Esophagus muscularis mucosa (tissue), 4 donors: ENCODE results near the gene RARB. TPM values are rescaled to one million over a fixed set of nuclear protein-coding genes. Genes with fewer than 3 reads are reported as not detected.
A peak's percentile ranks its signal among the peaks of the same experiment; 100 is the strongest.

Experiments
- DNase-seq: peaks from one replicate; pipeline ENCODE4 v3.0.0-alpha.2; 2017; ENCODE audit errors: extremely low spot score
- H3K27ac ChIP-seq, 4 donors: fragments of 200-600 bp; sonication (generic); replicated peaks in 1 of 4; 1 replicate in 3 of 4; 2 replicates in 1 of 4; pipeline ENCODE4 v1.5.1; 2016 to 2019; ENCODE audit warnings: mild to moderate bottlenecking in 1 of 4
- H3K27me3 ChIP-seq, 4 donors: fragments of 200-600 bp; sonication (generic); one replicate each; pipeline versions ENCODE4 v1.5.1 to v1.6.0; 2016 to 2019
- H3K36me3 ChIP-seq, 4 donors: fragments of 200-600 bp; sonication (generic); one replicate each; pipeline ENCODE4 v1.5.1; 2016 to 2019
- H3K4me1 ChIP-seq, 4 donors: fragments of 200-600 bp; sonication (generic); one replicate each; pipeline ENCODE4 v1.5.1; 2016 to 2019
- H3K4me3 ChIP-seq, 4 donors: fragments of 200-600 bp; sonication (generic); 1 replicate in 2 of 4; 2 replicates in 2 of 4; pipeline ENCODE4 v1.5.1; 2016 to 2019; ENCODE audit warnings: mild to moderate bottlenecking in 4 of 4, moderate library complexity in 1 of 4
- H3K9me3 ChIP-seq, 4 donors: fragments of 200-600 bp; sonication (generic); 1 replicate in 3 of 4; 2 replicates in 1 of 4; pipeline ENCODE4 v1.5.1; 2016 to 2019
- EP300 ChIP-seq: sonication (generic); formaldehyde crosslinking; IDR thresholded peaks from one replicate; pipeline ENCODE4 v1.6.1; 2017; ENCODE audit warnings: antibody characterized with exemption
- POLR2A ChIP-seq: fragments of 450-650 bp; IDR thresholded peaks from one replicate; pipeline ENCODE4 v1.6.1; 2017; ENCODE audit warnings: antibody characterized with exemption, moderate library complexity, mild to moderate bottlenecking, low read depth
- POLR2AphosphoS5 ChIP-seq, 2 donors: sonication (generic); formaldehyde crosslinking; IDR thresholded peaks; one replicate each; pipeline ENCODE4 v1.6.1; 2017; ENCODE audit warnings: antibody characterized with exemption in 2 of 2
- WGBS: methylation state at CpG from one replicate; pipeline ENCODE4 v1.1.5; 2018; 5-methylcytosine and 5-hydroxymethylcytosine counted together
- intact Hi-C: fragments of 100-400 bp; cut with DNase I; formaldehyde crosslinking; loops from one replicate; pipeline ENCODE4 v1.15.1; 2023
- total RNA-seq, 4 donors: library from RNA; depleted of rRNA; stranded (reverse); fragments of >200 nt; gene quantifications; one replicate each; pipeline versions ENCODE4 v1.1.0 to v1.2.1, GENCODE V29; 2016
- TF ChIP-seq, protein P1 (sequence below), 3 experiments: fragments of 200-600 bp in 2 of 3; fragments of 450-650 bp in 1 of 3; sonication (generic) in 2 of 3; IDR thresholded peaks; one replicate each; pipeline ENCODE4 v1.5.1; 2017 to 2019; ENCODE audit warnings: antibody characterized with exemption in 3 of 3, mild to moderate bottlenecking in 2 of 3, moderate library complexity in 1 of 3

Gene RARB
- total RNA-seq, 4 donors from 2014 or later: 29.2 to 51.9 (median 40.9) TPM

DNA sequence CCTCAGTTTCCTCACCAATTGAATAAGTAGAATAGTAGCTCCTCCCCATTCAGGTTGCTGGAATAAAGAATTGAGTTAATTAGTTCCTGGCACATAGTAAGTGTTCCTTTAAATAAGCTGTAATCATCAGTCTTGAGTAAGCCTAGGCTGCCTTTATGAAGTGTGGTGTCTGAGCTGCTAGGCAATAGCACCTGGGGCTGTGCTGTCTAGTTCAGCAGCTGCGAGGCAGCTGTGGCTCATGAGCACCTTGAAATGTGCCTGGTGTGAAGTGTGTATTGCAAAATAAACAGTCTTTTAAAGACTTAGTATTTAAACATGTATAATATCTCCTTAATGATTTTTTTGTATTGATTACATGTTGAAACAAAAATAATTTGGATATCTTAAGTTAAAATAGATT is 159.0 kb downstream of the RARB start:
- peak; percentile 34 for DNase-seq
- Histone ChIP-seq H3K4me3 (no peak overlapping the region), H3K9me3 (no peaks in the 10 kb centered on the region), H3K27ac (no peak overlapping the region), H3K4me1 (peaks cover 20 to 27% (median 21%) of the 10 kb centered on the region in 4 donors), H3K36me3 (peaks cover 7 to 37% (median 15%) of the 10 kb centered on the region in 4 donors), H3K27me3 (no peaks in the 10 kb centered on the region)
- intact Hi-C loops: no loop called here
- WGBS: 75% methylated on average over 1 of the region's 1 CpG
- no peak for TF ChIP-seq POLR2A
- no peak for TF ChIP-seq POLR2AphosphoS5 (IDR thresholded peaks at IDR 0.05)

DNA sequence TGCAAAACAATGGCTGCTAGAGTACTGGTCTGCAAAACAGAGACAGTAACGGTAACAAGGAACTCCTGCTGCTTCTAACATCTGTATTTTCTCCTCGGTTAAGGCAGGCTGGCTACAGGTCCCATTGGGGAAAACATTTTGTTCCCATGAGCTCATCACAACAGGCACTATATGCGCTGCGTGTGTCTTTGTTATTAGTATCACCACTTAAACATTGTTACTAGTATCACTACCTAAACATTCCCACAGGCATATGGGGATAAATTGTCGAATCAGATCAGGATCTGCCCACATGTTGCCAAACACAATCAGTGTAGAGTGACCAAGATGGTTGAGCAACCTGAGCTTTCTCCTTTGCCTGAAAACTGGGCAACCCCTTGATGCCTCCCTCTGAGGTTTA is 159.5 kb downstream of the RARB start:
- DNase-seq: no peak
- H3K27ac ChIP-seq: no peak overlapping the region
- H3K4me3 ChIP-seq: no peak overlapping the region
- 75% methylated on average over 5 of the region's 5 CpGs for WGBS
- no peaks in the 10 kb centered on the region for H3K27me3 ChIP-seq
- peaks cover 3 to 32% (median 10%) of the 10 kb centered on the region in 4 donors for H3K36me3 ChIP-seq
- H3K9me3 ChIP-seq: no peaks in the 10 kb centered on the region
- no peak for TF ChIP-seq POLR2AphosphoS5 (IDR thresholded peaks at IDR 0.05)
- TF ChIP-seq, protein P1, sequence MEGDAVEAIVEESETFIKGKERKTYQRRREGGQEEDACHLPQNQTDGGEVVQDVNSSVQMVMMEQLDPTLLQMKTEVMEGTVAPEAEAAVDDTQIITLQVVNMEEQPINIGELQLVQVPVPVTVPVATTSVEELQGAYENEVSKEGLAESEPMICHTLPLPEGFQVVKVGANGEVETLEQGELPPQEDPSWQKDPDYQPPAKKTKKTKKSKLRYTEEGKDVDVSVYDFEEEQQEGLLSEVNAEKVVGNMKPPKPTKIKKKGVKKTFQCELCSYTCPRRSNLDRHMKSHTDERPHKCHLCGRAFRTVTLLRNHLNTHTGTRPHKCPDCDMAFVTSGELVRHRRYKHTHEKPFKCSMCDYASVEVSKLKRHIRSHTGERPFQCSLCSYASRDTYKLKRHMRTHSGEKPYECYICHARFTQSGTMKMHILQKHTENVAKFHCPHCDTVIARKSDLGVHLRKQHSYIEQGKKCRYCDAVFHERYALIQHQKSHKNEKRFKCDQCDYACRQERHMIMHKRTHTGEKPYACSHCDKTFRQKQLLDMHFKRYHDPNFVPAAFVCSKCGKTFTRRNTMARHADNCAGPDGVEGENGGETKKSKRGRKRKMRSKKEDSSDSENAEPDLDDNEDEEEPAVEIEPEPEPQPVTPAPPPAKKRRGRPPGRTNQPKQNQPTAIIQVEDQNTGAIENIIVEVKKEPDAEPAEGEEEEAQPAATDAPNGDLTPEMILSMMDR (IDR thresholded peaks at IDR 0.05): no peak
- TF ChIP-seq POLR2A: no peak
- no peak for TF ChIP-seq EP300
- H3K4me1 ChIP-seq: peaks cover 23 to 31% (median 25%) of the 10 kb centered on the region in 4 donors
- intact Hi-C loops: no loop called here

DNA sequence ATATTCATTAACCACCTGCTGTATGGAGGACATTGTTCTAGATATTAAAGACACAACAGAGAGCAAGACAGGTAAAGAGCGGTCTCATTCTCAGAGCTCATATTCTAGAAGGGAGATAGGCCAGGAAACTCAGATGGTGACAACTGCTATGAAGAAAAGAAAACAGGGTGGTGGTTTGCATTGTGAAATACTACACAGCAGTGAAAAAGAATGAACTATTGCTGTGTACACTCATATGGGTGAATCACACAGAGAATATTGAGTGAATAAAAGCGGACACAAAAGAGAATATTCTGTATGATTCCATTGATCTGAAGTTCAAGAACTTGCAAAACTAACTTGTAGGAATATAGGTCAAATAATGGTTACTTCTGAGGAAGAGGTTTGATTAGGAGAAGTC is 159.9 kb downstream of the RARB start:
- Histone ChIP-seq H3K36me3 (peaks cover 0 to 28% (median 6%) of the 10 kb centered on the region in 4 donors), H3K4me3 (no peak overlapping the region), H3K4me1 (peaks cover 28 to 36% (median 29%) of the 10 kb centered on the region in 4 donors), H3K27ac (no peak overlapping the region), H3K9me3 (no peaks in the 10 kb centered on the region), H3K27me3 (no peaks in the 10 kb centered on the region)
- DNase-seq: no peak
- intact Hi-C loops: no loop called here
- TF ChIP-seq, protein P1 (IDR thresholded peaks at IDR 0.05): no peak
- no peak for TF ChIP-seq EP300
- no peak for TF ChIP-seq POLR2A
- no peak for TF ChIP-seq POLR2AphosphoS5 (IDR thresholded peaks at IDR 0.05)
- 96% methylated on average over 2 of the region's 2 CpGs for WGBS

DNA sequence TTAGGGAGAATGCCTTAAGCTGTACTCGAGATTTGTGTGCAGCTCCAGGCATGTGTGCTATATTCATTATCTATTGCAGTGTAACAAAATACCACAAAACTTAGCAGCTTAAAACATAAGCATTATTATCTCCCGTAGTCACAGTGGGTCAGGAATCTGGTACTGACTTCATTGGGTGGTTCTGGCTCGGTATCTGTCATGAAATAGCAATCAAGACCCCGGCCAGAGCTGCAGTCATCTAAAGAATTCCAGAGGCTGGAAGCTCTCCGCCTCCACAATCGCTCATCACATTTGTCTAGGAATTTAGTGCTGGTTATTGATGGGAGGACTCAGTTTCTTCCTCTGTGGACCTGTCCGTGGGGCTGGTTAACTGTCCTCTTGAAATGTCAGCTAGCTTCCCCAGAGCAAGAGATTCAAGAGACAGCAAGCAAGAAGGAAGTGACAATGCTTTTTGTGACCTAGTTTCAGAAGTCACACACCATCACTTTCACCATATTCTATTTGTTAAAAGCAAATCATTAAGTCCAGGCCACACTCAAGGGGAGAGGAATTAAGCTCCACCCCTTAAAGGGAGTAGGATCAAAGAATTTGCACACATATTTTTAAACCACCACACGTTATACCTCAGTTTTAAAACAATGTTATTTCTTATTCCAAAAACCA is 160.5 kb downstream of the RARB start:
- intact Hi-C loops: no loop called here
- H3K27ac ChIP-seq: peak overlapping the region in 1 of 4 donors; percentile 41
- peaks cover 34 to 42% (median 35%) of the 10 kb centered on the region in 4 donors for H3K4me1 ChIP-seq

DNA sequence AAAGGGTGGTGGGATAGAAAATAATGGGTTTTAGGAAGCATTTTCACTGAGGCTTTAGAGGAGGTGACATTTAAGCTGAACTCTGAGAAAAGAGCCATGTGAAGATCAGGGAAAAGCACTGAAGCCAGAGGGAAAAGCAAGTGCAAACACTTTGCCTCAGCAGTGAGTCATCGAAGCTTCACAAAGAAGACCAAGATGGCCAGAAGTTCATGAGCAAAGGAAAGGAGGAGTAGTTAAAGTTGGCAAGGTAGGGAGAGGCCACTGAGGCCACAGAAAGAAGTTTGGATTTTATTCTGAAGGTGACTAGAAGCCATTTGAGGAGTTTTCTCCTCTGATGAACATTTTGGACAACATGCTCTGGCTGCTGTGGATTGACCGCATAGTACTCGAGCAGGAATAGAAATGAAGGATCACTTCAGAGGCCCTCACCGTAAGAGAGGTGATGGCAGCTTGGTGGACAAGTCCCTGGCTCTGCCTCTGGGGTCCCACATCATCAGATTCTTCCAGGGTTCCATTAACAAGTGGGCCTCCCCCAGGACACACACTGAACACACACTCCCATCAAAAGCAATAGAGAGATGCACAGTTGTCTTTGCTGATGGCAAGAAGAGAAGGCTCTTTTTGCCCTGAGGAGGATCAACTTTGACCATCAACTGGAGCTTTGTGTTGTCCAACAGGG is 161.2 kb downstream of the RARB start:
- TF ChIP-seq EP300 (no peak), POLR2A (no peak), POLR2AphosphoS5 (IDR thresholded peaks at IDR 0.05) (no peak)
- TF ChIP-seq, protein P1 (IDR thresholded peaks at IDR 0.05): no peak
- WGBS: 99% methylated on average over 3 of the region's 4 CpGs
- H3K27ac ChIP-seq: peak overlapping the region in 3 of 4 donors; percentile 16 to 41 (median 36)
- H3K36me3 ChIP-seq: peaks cover 0 to 15% (median 1%) of the 10 kb centered on the region in 4 donors
- intact Hi-C loops: no loop called here
- no peak for DNase-seq
- H3K4me1 ChIP-seq: peaks cover 41 to 48% (median 42%) of the 10 kb centered on the region in 4 donors
- H3K4me3 ChIP-seq: no peak overlapping the region
- H3K9me3 ChIP-seq: no peaks in the 10 kb centered on the region
- no peaks in the 10 kb centered on the region for H3K27me3 ChIP-seq

More for the DNA sequence above, 160.5 kb downstream of the RARB start:
- DNase-seq: no peak
- H3K4me3 ChIP-seq: no peak overlapping the region
- H3K9me3 ChIP-seq: no peaks in the 10 kb centered on the region
- 90% methylated on average over 8 of the region's 8 CpGs for WGBS
- no peaks in the 10 kb centered on the region for H3K27me3 ChIP-seq
- TF ChIP-seq EP300 (no peak), POLR2A (no peak), POLR2AphosphoS5 (IDR thresholded peaks at IDR 0.05) (no peak)
- TF ChIP-seq, protein P1 (IDR thresholded peaks at IDR 0.05): no peak
- peaks cover 0 to 22% (median 4%) of the 10 kb centered on the region in 4 donors for H3K36me3 ChIP-seq
